GM19438 (cell line): ENCODE measurements around the gene CYTH3.

Experiments used
- ATAC-seq: cut with Tn5 transposase; IDR thresholded peaks from one replicate; pipeline ENCODE4 v1.9.1; 2021; ENCODE audit warnings: low read depth; ENCODE audit not compliant: unreplicated experiment

CYTH3 gene

GRCh38 chr7:6116211-6116610 lies 156.2 kb downstream of the CYTH3 start:
- no peak for ATAC-seq
